ENCODE measurements around the gene E2F8. TPM values are rescaled to one million over a fixed set of nuclear protein-coding genes. Genes with fewer than 3 reads are reported as not detected.
"Not testable (repeated sequence)": the region's sequence is repeated elsewhere in the genome, so short reads cannot be mapped to it uniquely, and the experiment has no call there.

Gene E2F8
- total RNA-seq, 5 donors from 2014 or later (not counting 1 experiment from before 2014, with no cell fraction given): 0.12 to 0.56 (median 0.26) TPM

GRCh38 chr11:19273219-19273618 is 32.5 kb upstream of the E2F8 start:
- H3K4me1 ChIP-seq (ENCODE audit: control insufficient read depth in 1 of 2, extremely low read depth in 1 of 2, insufficient read depth in 2 of 2, low read length in 2 of 2); H3K27ac Mint-ChIP-seq; ATAC-seq (replicated peaks in 1 of 4); H3K27me3 ChIP-seq (replicated peaks in 1 of 2; ENCODE audit: control insufficient read depth in 2 of 2, extremely low read depth in 1 of 2, insufficient read depth in 2 of 2, low read length in 1 of 2); H3K36me3 Mint-ChIP-seq; CTCF ChIA-PET; DNase-seq; H3K9me3 Mint-ChIP-seq; POLR2A ChIA-PET; H3K4me3 Mint-ChIP-seq; H3K27ac ChIP-seq (ENCODE audit: low read length); H3K36me3 ChIP-seq (ENCODE audit: control insufficient read depth in 2 of 2, extremely low read depth in 1 of 2, insufficient read depth in 1 of 2, low read length in 1 of 2); H3K4me1 Mint-ChIP-seq; H3K4me3 ChIP-seq (ENCODE audit: control insufficient read depth in 1 of 2, extremely low read depth in 1 of 2, low read length in 1 of 2); H3K9me3 ChIP-seq: not testable (repeated sequence)
- H3K27me3 Mint-ChIP-seq: peaks cover 32 to 36% of the 10 kb centered on the region in 2 donors
- 20% methylated on average over 1 of the region's 5 CpGs for WGBS (ENCODE audit: insufficient coverage)

GRCh38 chr11:19268909-19269308 is 28.2 kb upstream of the E2F8 start:
- WGBS (ENCODE audit: insufficient coverage): no CpG with 5 or more reads among the region's 1 CpG
- peaks cover 34 to 50% of the 10 kb centered on the region in 2 donors for H3K27me3 Mint-ChIP-seq
- H3K9me3 Mint-ChIP-seq: peaks cover 0 to 5% (median 0%) of the 10 kb centered on the region in 3 donors

GRCh38 chr11:19267567-19267966 is 26.8 kb upstream of the E2F8 start:
- H3K27me3 Mint-ChIP-seq: peaks cover 34 to 44% of the 10 kb centered on the region in 2 donors
- ATAC-seq (replicated peaks in 1 of 4): no peak
- CTCF ChIA-PET: no interaction called here

More at GRCh38 chr11:19268909-19269308, 28.2 kb upstream of the E2F8 start:
- CTCF ChIA-PET: no interaction called here
- H3K36me3 Mint-ChIP-seq: no peaks in the 10 kb centered on the region
- H3K36me3 ChIP-seq (ENCODE audit: control insufficient read depth in 2 of 2, extremely low read depth in 1 of 2, insufficient read depth in 1 of 2, low read length in 1 of 2): no peaks in the 10 kb centered on the region
- H3K27me3 ChIP-seq (replicated peaks in 1 of 2; ENCODE audit: control insufficient read depth in 2 of 2, extremely low read depth in 1 of 2, insufficient read depth in 2 of 2, low read length in 1 of 2): peaks cover 2% of the 10 kb centered on the region in 2 experiments
- POLR2A ChIA-PET: no interaction called here
- H3K4me1 ChIP-seq (ENCODE audit: control insufficient read depth in 1 of 2, extremely low read depth in 1 of 2, insufficient read depth in 2 of 2, low read length in 2 of 2): no peaks in the 10 kb centered on the region
- H3K27ac Mint-ChIP-seq: no peak overlapping the region
- no peaks in the 10 kb centered on the region for H3K9me3 ChIP-seq
- DNase-seq: no peak
- H3K4me3 ChIP-seq (ENCODE audit: control insufficient read depth in 1 of 2, extremely low read depth in 1 of 2, low read length in 1 of 2): no peak overlapping the region
- H3K27ac ChIP-seq (ENCODE audit: low read length): no peak overlapping the region
- no peaks in the 10 kb centered on the region for H3K4me1 Mint-ChIP-seq
- no peak for ATAC-seq (replicated peaks in 1 of 4)
- H3K4me3 Mint-ChIP-seq: no peak overlapping the region

GRCh38 chr11:19263333-19263732 is 22.6 kb upstream of the E2F8 start:
- H3K27ac Mint-ChIP-seq: no peak overlapping the region
- Histone ChIP-seq H3K4me3 (ENCODE audit: control insufficient read depth in 1 of 2, extremely low read depth in 1 of 2, low read length in 1 of 2) (no peak overlapping the region), H3K4me1 (ENCODE audit: control insufficient read depth in 1 of 2, extremely low read depth in 1 of 2, insufficient read depth in 2 of 2, low read length in 2 of 2) (no peaks in the 10 kb centered on the region), H3K27ac (ENCODE audit: low read length) (no peak overlapping the region), H3K36me3 (ENCODE audit: control insufficient read depth in 2 of 2, extremely low read depth in 1 of 2, insufficient read depth in 1 of 2, low read length in 1 of 2) (no peaks in the 10 kb centered on the region), H3K27me3 (replicated peaks in 1 of 2; ENCODE audit: control insufficient read depth in 2 of 2, extremely low read depth in 1 of 2, insufficient read depth in 2 of 2, low read length in 1 of 2) (peaks cover 2 to 5% of the 10 kb centered on the region in 2 experiments), H3K9me3 (no peaks in the 10 kb centered on the region)
- no peaks in the 10 kb centered on the region for H3K9me3 Mint-ChIP-seq
- H3K4me1 Mint-ChIP-seq: peaks cover 0 to 3% (median 0%) of the 10 kb centered on the region in 3 donors
- no peak overlapping the region for H3K4me3 Mint-ChIP-seq
- DNase-seq (no peak), ATAC-seq (replicated peaks in 1 of 4) (no peak)
- H3K36me3 Mint-ChIP-seq: no peaks in the 10 kb centered on the region
- WGBS (ENCODE audit: insufficient coverage): 45% methylated on average over 2 of the region's 3 CpGs
- POLR2A ChIA-PET: no interaction called here
- CTCF ChIA-PET: no interaction called here
- H3K27me3 Mint-ChIP-seq: peaks cover 3 to 15% of the 10 kb centered on the region in 2 donors

More at GRCh38 chr11:19267567-19267966, 26.8 kb upstream of the E2F8 start:
- no peaks in the 10 kb centered on the region for H3K9me3 ChIP-seq
- Mint-ChIP-seq H3K4me1 (no peaks in the 10 kb centered on the region), H3K4me3 (no peak overlapping the region), H3K36me3 (no peaks in the 10 kb centered on the region), H3K9me3 (no peaks in the 10 kb centered on the region), H3K27ac (no peak overlapping the region)
- peaks cover 2 to 4% of the 10 kb centered on the region in 2 experiments for H3K27me3 ChIP-seq (replicated peaks in 1 of 2; ENCODE audit: control insufficient read depth in 2 of 2, extremely low read depth in 1 of 2, insufficient read depth in 2 of 2, low read length in 1 of 2)
- no peak for DNase-seq
- no peak overlapping the region for H3K4me3 ChIP-seq (ENCODE audit: control insufficient read depth in 1 of 2, extremely low read depth in 1 of 2, low read length in 1 of 2)
- no peak overlapping the region for H3K27ac ChIP-seq (ENCODE audit: low read length)
- no peaks in the 10 kb centered on the region for H3K36me3 ChIP-seq (ENCODE audit: control insufficient read depth in 2 of 2, extremely low read depth in 1 of 2, insufficient read depth in 1 of 2, low read length in 1 of 2)
- H3K4me1 ChIP-seq (ENCODE audit: control insufficient read depth in 1 of 2, extremely low read depth in 1 of 2, insufficient read depth in 2 of 2, low read length in 2 of 2): no peaks in the 10 kb centered on the region
- POLR2A ChIA-PET: no interaction called here
- 83% methylated on average over 1 of the region's 5 CpGs for WGBS (ENCODE audit: insufficient coverage)

GRCh38 chr11:19259487-19260345 is 19.0 kb upstream of the E2F8 start:
- Histone ChIP-seq H3K27ac (ENCODE audit: low read length) (no peak overlapping the region), H3K36me3 (ENCODE audit: control insufficient read depth in 2 of 2, extremely low read depth in 1 of 2, insufficient read depth in 1 of 2, low read length in 1 of 2) (no peaks in the 10 kb centered on the region), H3K4me1 (ENCODE audit: control insufficient read depth in 1 of 2, extremely low read depth in 1 of 2, insufficient read depth in 2 of 2, low read length in 2 of 2) (no peaks in the 10 kb centered on the region), H3K9me3 (no peaks in the 10 kb centered on the region), H3K27me3 (replicated peaks in 1 of 2; ENCODE audit: control insufficient read depth in 2 of 2, extremely low read depth in 1 of 2, insufficient read depth in 2 of 2, low read length in 1 of 2) (peaks cover 2 to 4% of the 10 kb centered on the region in 2 experiments), H3K4me3 (ENCODE audit: control insufficient read depth in 1 of 2, extremely low read depth in 1 of 2, low read length in 1 of 2) (no peak overlapping the region)
- ChIA-PET CTCF (interaction anchor here (0.5 to 1.4 kb wide), 11 partner anchors 8 to 940 kb away, joined by 3 to 12 read pairs (median 4); no protein-coding TSS in a partner anchor), POLR2A (interaction anchor here in 1 of 2 donors (0.6 kb wide), 1 partner anchor 9 kb away, joined by 4 read pairs; no protein-coding TSS in a partner anchor)
- ATAC-seq (replicated peaks in 1 of 4) (peak; percentile 46 to 79 (median 64)), DNase-seq (peak in 29 of 35 experiments; percentile 17 to 73 (median 50))
- 33% methylated on average over 1 of the region's 6 CpGs for WGBS (ENCODE audit: insufficient coverage)
- H3K4me3 Mint-ChIP-seq: no peak overlapping the region
- peaks cover 0 to 3% (median 0%) of the 10 kb centered on the region in 3 donors for H3K4me1 Mint-ChIP-seq
- peaks cover 0 to 4% (median 0%) of the 10 kb centered on the region in 3 donors for H3K9me3 Mint-ChIP-seq
- no peak overlapping the region for H3K27ac Mint-ChIP-seq
- peaks cover 4 to 9% of the 10 kb centered on the region in 2 donors for H3K27me3 Mint-ChIP-seq
- no peaks in the 10 kb centered on the region for H3K36me3 Mint-ChIP-seq

- Histone ChIP-seq H3K9me3 (no peaks in the 10 kb centered on the region), H3K4me1 (ENCODE audit: control insufficient read depth in 1 of 2, extremely low read depth in 1 of 2, insufficient read depth in 2 of 2, low read length in 2 of 2) (no peaks in the 10 kb centered on the region), H3K4me3 (ENCODE audit: control insufficient read depth in 1 of 2, extremely low read depth in 1 of 2, low read length in 1 of 2) (no peak overlapping the region), H3K36me3 (ENCODE audit: control insufficient read depth in 2 of 2, extremely low read depth in 1 of 2, insufficient read depth in 1 of 2, low read length in 1 of 2) (no peaks in the 10 kb centered on the region), H3K27ac (ENCODE audit: low read length) (no peak overlapping the region), H3K27me3 (replicated peaks in 1 of 2; ENCODE audit: control insufficient read depth in 2 of 2, extremely low read depth in 1 of 2, insufficient read depth in 2 of 2, low read length in 1 of 2) (peaks cover 2 to 4% of the 10 kb centered on the region in 2 experiments)
- Mint-ChIP-seq H3K36me3 (no peaks in the 10 kb centered on the region), H3K27me3 (peaks cover 2 to 5% of the 10 kb centered on the region in 2 donors), H3K9me3 (peaks cover 0 to 4% (median 0%) of the 10 kb centered on the region in 3 donors), H3K4me3 (no peak overlapping the region), H3K4me1 (peaks cover 0 to 3% (median 0%) of the 10 kb centered on the region in 3 donors), H3K27ac (no peak overlapping the region)
- 89% methylated on average over 3 of the region's 4 CpGs for WGBS (ENCODE audit: insufficient coverage)
- DNase-seq (no peak), ATAC-seq (replicated peaks in 1 of 4) (no peak)
- POLR2A ChIA-PET: interaction anchor here in 1 of 2 donors (0.6 kb wide), 1 partner anchor 8 kb away, joined by 4 read pairs; no protein-coding TSS in a partner anchor
- CTCF ChIA-PET: interaction anchor here (0.6 to 1.4 kb wide), 5 partner anchors 12 to 882 kb away, joined by 3 to 6 read pairs (median 5); no protein-coding TSS in a partner anchor
Observed at GRCh38 chr11:19258641-19259230, 18.0 kb upstream of the E2F8 start.

Measured in T-cell (primary cell).